ACC112 (cell line): Measurements from ENCODE around the gene TMEM214.
"Not testable (repeated sequence)": the region's sequence is repeated elsewhere in the genome, so short reads cannot be mapped to it uniquely, and the experiment has no call there.

Experiments used
- H2AFZ ChIP-seq: fragments of 200-600 bp; sonication (generic); one replicate; pipeline ENCODE4 v1.6.0; 2017; ENCODE audit warnings: antibody characterized with exemption, low read length; ENCODE audit not compliant: unreplicated experiment
- H3K27ac ChIP-seq: fragments of 200-600 bp; sonication (generic); 2 replicates; pipeline ENCODE4 v1.5.1; 2014; ENCODE audit warnings: low read depth, mild to moderate bottlenecking, antibody characterized with exemption, low read length, moderate library complexity
- H3K27me3 ChIP-seq: fragments of 200-600 bp; sonication (generic); 2 replicates; pipeline ENCODE4 v1.6.1; 2014; ENCODE audit warnings: mild to moderate bottlenecking, antibody characterized with exemption, low read length, moderate library complexity, mixed read lengths; ENCODE audit not compliant: insufficient read depth
- H3K36me3 ChIP-seq: fragments of 200-600 bp; sonication (generic); 2 replicates; pipeline ENCODE4 v1.6.1; 2016; ENCODE audit warnings: mild to moderate bottlenecking, antibody characterized with exemption, low read length, moderate library complexity, mixed read lengths; ENCODE audit not compliant: insufficient read depth
- H3K4me1 ChIP-seq: fragments of 200-600 bp; sonication (generic); one replicate; pipeline ENCODE4 v1.6.1; 2016; ENCODE audit warnings: low read length, mixed read lengths; ENCODE audit not compliant: insufficient read depth, unreplicated experiment, control insufficient read depth
- H3K4me3 ChIP-seq: fragments of 200-600 bp; sonication (generic); 2 replicates; pipeline ENCODE4 v1.5.1; 2014; ENCODE audit warnings: mild to moderate bottlenecking, low read depth, low read length
- H3K79me2 ChIP-seq: fragments of 200-600 bp; sonication (generic); one replicate; pipeline ENCODE4 v1.6.0; 2016; ENCODE audit warnings: low read length; ENCODE audit not compliant: control insufficient read depth, unreplicated experiment, insufficient read depth

The TMEM214 gene

DNA sequence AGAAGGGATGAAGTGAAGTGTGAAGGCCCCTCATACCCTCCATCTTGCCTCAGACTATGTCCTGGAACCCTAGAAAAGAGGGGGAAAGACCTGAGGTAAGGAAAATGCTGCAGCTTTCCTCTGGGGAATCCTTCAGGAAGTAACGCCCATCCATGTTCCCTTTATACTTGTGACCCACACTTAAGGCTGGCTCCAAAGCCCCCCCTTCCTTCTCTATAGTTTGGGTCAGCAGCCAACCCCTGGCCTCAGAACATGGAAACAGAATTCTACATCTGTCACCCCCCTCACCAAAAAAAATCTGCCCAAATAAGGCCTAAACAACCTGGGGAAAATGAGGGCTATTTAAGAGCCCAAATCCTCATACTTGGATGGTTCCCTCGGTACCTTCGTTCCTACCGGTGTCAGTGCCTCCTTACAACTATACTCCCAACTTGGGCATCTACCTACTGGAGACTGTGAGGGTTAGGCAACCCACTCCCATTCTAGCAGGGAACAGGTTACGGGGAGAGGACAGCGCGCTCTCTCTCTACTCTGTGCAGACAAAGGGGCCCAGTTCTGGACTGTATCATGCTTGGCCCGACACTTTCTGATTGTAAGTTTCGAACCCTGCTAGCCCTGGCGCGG lies 38.0 kb downstream of the TMEM214 start:
- Histone ChIP-seq H2AFZ (peak overlapping the region; percentile 95), H3K27ac (peak overlapping the region; percentile 68), H3K4me3 (peak overlapping the region; percentile 100), H3K4me1 (peaks cover 43% of the 10 kb centered on the region), H3K36me3 (peaks cover 27% of the 10 kb centered on the region; the same call in 1 of the 2 replicates), H3K79me2 (peaks cover 39% of the 10 kb centered on the region), H3K27me3 (no peaks in the 10 kb centered on the region)

DNA sequence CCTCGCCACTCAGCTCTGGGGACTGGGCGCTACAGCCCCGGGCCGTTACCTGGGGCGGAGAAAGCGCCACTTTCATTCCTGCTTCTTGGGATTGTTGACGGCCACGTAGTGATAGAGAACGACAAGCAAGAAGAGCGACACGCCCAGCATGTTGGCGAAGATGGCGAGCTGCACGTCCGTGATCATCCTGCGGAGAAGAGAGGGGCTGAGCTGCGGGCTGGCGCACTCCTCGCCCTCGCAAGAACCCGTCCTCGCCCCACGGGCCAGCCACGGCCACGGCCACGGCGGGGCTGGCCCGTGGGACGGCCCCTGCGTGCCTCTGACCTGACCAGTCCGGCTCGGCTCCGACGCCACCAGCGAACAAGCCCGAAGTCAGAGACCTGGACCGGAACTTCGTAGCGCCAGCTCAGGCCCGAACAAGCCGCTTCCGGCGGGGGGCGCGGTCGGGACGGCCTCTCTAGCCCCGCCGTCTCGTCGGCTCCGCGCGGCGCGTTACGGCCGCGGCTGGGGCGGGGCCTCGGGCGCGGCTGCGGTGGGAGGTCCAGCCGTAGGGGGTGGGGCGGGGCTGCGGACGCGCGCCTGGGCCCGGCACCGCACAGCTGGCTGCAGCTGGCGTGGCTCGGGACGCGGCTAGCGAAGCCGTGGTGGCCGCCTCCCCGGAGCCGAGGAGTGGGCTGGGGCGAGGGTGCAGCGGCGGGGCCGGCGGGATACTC lies 38.7 kb downstream of the TMEM214 start, which contains the start of gene OST4:
Gene OST4 (minus strand): TSS at position 378 of the 713 bp plus-strand sequence.
- peak within 1 kb of the TSS; percentile 68 for H3K27ac ChIP-seq
- peak within 1 kb of the TSS; percentile 95 for H2AFZ ChIP-seq
- H3K79me2 ChIP-seq: peaks cover 39% of the 10 kb centered on the region
- peaks cover 25% of the 10 kb centered on the region; the same call in 1 of the 2 replicates for H3K36me3 ChIP-seq
- no peaks in the 10 kb centered on the region for H3K27me3 ChIP-seq
- H3K4me1 ChIP-seq: peaks cover 43% of the 10 kb centered on the region
- H3K4me3 ChIP-seq: peak within 1 kb of the TSS; percentile 100

DNA sequence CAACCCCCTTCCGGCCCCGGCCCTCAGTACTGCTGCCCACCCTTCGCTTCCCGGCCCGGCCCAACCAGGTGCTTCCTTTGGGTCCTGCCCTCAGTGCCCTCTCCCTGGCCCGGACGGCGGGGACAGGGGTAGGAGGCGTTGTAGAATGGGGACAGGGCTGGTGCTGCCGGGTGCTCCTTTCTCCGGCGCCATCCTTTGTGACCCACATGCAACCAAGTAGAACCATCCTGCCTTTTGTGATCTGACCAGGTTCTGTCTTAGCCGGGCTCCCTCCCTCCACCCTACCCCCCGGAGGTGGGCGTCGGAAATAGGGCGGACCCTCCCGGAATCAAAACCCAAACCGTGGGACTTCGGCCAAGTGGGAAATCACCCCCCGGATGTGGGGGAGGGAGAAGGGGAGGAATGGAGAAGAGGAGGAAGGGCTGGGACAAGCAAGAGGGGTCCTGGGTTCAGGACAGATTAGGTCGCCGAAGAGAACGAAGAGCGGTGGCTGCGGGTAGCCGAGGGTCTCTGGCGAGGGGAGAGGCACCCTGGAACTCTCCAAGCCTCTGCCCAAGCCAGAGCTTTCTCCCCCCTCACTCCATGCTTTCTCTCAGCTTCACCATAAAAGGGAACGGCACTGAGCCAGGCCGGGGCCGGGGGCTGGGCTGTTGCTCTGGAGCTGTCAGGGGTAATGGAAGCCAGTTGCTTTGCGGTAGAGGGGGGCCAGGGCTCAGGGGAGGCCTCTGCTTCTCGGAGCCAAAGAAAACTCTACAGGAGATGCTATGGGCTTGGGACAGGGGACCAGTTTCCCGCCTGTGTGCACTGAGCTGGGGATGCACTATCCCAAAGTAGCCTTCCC lies 39.4 kb downstream of the TMEM214 start:
- Histone ChIP-seq H3K79me2 (peaks cover 39% of the 10 kb centered on the region), H3K27me3 (no peaks in the 10 kb centered on the region), H3K36me3 (peaks cover 25% of the 10 kb centered on the region; the same call in 1 of the 2 replicates), H3K4me3 (peak overlapping the region; percentile 100), H2AFZ (peak overlapping the region; percentile 35), H3K27ac (peak overlapping the region; percentile 40), H3K4me1 (peaks cover 43% of the 10 kb centered on the region)

DNA sequence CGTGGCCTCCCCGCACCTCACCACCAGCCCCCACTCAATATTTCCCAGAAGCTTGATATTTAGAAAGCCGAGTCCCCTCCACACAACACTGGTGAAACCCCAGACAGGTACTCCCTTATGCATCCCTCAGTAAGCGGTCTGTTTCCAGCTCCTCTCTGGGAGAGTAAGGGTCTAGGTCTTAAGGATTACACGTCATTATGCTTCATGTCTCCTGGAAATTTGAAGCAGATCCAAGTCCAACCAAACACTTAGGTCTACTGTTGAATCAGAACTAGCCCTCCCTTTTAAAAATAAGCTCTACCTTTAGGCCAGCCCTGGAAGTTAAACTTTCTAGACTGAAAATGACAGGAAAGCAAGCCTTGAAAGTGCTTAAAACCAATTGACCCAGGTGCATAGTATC lies 40.2 kb downstream of the TMEM214 start:
- Histone ChIP-seq H3K27ac (peak overlapping the region; percentile 20), H3K4me1 (peaks cover 45% of the 10 kb centered on the region), H3K79me2 (peaks cover 34% of the 10 kb centered on the region), H2AFZ (no peak overlapping the region), H3K27me3 (no peaks in the 10 kb centered on the region), H3K36me3 (peaks cover 21% of the 10 kb centered on the region; the same call in 1 of the 2 replicates), H3K4me3 (peak overlapping the region; percentile 100; the same call in 1 of the 2 replicates)

DNA sequence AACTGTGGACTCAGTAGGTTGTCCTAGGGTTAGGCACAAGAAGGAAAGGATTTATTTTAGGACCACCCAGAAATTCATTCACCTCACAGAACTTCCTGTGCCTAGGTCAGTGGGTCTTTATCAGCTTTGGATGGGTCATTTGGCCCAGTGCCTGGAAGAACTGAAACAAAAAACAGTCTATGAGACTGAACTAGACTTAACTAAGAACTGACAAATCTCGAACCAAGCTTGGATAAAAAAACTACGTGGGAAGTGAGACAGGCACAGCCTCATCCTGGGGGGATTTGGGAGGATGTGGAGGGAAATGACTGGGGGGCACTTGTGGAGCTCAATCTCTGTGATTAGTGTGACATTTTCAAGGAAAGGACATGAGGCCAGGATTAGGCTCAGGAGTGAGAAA lies 41.0 kb downstream of the TMEM214 start:
- Histone ChIP-seq H3K27me3 (no peaks in the 10 kb centered on the region), H3K27ac (0 out of 2 replicates have a peak overlapping the region, but pooled peaks have one; percentile 5), H2AFZ (peak overlapping the region; percentile 24), H3K79me2 (peaks cover 29% of the 10 kb centered on the region), H3K36me3 (peaks cover 14% of the 10 kb centered on the region; the same call in 1 of the 2 replicates), H3K4me3 (no peak overlapping the region), H3K4me1 (peaks cover 45% of the 10 kb centered on the region)

DNA sequence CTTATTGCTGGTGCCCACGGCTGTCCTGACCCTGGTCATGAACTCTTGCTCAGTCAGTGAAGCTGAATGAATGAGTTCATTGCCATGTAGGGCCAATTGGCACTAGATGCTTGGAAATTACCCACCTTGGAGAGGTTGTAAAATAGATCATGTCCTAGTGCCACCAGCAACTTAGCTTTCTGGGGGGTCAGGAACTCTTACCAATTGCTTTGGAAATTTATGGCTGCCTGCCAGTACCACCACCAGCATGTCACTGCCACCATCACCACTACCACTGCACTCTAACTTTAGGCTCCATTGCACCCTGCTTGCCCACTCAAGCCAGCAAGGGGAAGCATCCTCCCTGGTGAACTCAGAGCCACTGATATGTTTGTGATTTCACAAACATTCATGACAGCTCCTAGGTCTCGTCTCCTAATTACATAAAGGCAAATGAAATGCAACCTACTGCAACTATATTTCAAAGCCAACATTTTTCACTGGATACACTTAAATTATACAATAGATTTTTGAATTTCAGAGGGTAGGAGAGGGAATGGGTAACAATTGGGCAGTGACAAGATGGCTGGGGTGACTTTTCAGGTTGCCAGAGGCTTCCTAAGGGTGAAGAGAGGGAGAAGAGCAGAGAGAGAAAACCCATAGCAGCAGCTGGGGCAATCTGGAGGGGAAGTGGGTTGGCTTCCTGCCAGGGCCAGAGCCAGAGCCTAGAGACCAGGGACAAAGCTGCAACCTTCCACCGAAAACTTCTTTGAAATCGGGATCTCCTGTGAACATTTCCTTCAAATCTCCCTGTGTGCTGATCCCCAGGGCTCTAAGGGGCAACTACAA lies 42.2 kb downstream of the TMEM214 start:
- peaks cover 37% of the 10 kb centered on the region for H3K4me1 ChIP-seq
- H3K27ac ChIP-seq: no peak overlapping the region
- peaks cover 29% of the 10 kb centered on the region for H3K79me2 ChIP-seq
- H3K27me3 ChIP-seq: no peaks in the 10 kb centered on the region
- H3K36me3 ChIP-seq: peaks cover 2% of the 10 kb centered on the region; the same call in 1 of the 2 replicates
- H2AFZ ChIP-seq: no peak overlapping the region
- no peak overlapping the region for H3K4me3 ChIP-seq

DNA sequence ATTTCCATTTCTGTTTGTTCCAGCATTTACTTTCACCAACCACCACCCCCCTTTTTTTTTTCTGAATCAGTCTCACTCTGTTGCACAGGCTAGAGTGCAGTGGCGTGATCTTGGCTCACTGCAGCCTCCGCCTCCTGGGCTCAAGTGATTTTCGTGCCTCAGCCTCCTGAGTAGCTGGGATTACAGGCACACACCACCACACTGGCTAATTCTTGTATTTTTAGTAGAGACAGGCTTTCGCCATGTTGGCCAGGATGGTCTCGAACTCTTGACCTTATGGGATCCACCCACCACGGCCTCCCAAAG lies 42.8 kb downstream of the TMEM214 start:
- H3K27ac ChIP-seq, H3K36me3 ChIP-seq, H3K4me3 ChIP-seq, H2AFZ ChIP-seq, H3K27me3 ChIP-seq: not testable (repeated sequence)
- peaks cover 29% of the 10 kb centered on the region for H3K79me2 ChIP-seq
- peaks cover 37% of the 10 kb centered on the region for H3K4me1 ChIP-seq

DNA sequence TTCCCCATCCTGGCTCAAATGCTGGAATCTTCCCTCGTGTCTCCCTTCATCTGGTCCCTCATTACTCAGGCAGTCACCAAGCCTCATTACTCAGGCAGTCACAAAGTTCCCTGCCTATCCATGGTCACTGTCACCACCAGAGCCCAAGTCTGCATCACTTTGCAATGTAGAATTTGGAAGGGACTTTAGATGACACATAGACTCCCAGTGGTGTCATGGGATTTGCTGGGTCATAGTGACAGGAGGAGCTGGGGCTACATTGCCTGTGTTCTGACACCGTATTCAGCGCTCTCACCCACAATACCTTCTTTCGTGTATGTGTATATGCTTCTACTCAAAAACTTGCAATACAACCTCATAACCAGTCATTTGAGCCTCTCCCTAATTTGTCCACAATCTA lies 43.6 kb downstream of the TMEM214 start:
- Histone ChIP-seq H3K79me2 (peaks cover 23% of the 10 kb centered on the region), H3K4me3 (no peak overlapping the region), H3K4me1 (peaks cover 42% of the 10 kb centered on the region), H2AFZ (no peak overlapping the region), H3K27ac (no peak overlapping the region), H3K36me3 (no peaks in the 10 kb centered on the region), H3K27me3 (no peaks in the 10 kb centered on the region)

DNA sequence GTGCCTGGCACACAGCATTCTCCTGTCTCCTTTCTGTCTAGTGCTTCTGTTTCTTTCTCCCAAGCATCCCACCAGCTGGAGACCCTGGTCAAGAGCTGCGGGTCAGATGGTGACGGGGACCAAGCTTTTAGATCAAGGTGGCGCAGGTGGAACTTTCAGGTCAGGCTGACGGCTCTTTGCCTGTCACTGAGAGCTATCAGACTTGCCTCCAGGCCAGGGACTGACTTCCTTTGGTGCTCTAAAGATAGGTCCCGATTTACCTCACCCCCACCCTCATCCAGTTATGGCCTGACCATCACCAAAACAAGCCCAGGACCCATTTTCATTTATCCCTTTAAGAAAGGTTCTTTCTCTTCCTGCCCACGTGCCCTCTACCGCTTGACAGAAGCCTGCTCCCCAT lies 44.5 kb downstream of the TMEM214 start:
- Histone ChIP-seq H3K27me3 (no peaks in the 10 kb centered on the region), H3K4me3 (no peak overlapping the region), H2AFZ (no peak overlapping the region), H3K27ac (no peak overlapping the region), H3K36me3 (no peaks in the 10 kb centered on the region), H3K79me2 (peaks cover 24% of the 10 kb centered on the region), H3K4me1 (peaks cover 48% of the 10 kb centered on the region)
